Neural progenitor cell (in vitro differentiated cells): ENCODE results near the gene ABCC1.

ENCODE experiments used
- EZH2 ChIP-seq: fragments of 200-600 bp; sonication (generic); IDR thresholded peaks from 2 replicates; pipeline ENCODE4 v1.6.1; 2017; ENCODE audit warnings: antibody characterized with exemption, mild to moderate bottlenecking, moderate library complexity
- TF ChIP-seq, protein P1 (sequence below): fragments of 200-600 bp; sonication (generic); IDR thresholded peaks from 2 replicates; pipeline ENCODE4 v1.5.1; 2017; ENCODE audit warnings: antibody characterized with exemption, mild to moderate bottlenecking

DNA sequence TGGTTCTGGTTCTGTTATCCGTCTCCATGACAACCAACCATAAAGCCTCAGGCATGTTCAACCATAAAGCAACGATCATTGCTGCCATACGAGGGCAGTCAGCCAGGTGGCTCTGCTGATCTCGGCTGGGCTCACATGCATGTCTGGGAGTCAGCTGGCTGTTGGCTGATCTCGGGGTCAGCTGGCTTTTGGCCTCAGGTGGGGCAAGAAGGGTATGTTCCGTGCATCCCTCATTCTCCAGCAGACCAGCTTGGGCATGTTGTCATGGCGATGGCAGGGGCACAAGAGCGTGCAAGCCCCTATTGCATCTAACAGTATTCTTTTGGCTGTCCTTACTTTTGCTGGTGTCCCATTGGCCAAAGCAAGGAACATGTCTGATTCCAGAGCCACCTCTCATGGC is 187.7 kb downstream of the ABCC1 start:
- TF ChIP-seq, protein P1, sequence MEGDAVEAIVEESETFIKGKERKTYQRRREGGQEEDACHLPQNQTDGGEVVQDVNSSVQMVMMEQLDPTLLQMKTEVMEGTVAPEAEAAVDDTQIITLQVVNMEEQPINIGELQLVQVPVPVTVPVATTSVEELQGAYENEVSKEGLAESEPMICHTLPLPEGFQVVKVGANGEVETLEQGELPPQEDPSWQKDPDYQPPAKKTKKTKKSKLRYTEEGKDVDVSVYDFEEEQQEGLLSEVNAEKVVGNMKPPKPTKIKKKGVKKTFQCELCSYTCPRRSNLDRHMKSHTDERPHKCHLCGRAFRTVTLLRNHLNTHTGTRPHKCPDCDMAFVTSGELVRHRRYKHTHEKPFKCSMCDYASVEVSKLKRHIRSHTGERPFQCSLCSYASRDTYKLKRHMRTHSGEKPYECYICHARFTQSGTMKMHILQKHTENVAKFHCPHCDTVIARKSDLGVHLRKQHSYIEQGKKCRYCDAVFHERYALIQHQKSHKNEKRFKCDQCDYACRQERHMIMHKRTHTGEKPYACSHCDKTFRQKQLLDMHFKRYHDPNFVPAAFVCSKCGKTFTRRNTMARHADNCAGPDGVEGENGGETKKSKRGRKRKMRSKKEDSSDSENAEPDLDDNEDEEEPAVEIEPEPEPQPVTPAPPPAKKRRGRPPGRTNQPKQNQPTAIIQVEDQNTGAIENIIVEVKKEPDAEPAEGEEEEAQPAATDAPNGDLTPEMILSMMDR = no peak
- TF ChIP-seq EZH2 = no peak
